Astrocyte of the cerebellum (primary cell): ENCODE results near the gene AFAP1.

Source experiments
- DNase-seq: peaks from one replicate; pipeline ENCODE4 v3.0.0-alpha.2; 2011; ENCODE audit warnings: low read depth
- H3K4me3 ChIP-seq: 2 replicates; pipeline ENCODE4 v1.5.1; 2011; ENCODE audit warnings: mild to moderate bottlenecking, low read depth, low read length, moderate library complexity
- CTCF ChIP-seq: IDR thresholded peaks from 2 replicates; pipeline ENCODE4 v1.5.1; 2012; ENCODE audit warnings: low read length, low read depth, moderate library complexity, mild to moderate bottlenecking; ENCODE audit errors: missing control alignments
- in situ Hi-C: cut with HindIII; loops from 2 replicates; pipeline ENCODE4 v1.10.0; 2017; ENCODE audit warnings: low sequenced_read_pairs

The AFAP1 gene

GRCh38 chr4:7737268-7737645 lies 202.4 kb downstream of the AFAP1 start:
- in situ Hi-C loops: no loop called here
- no peak overlapping the region for H3K4me3 ChIP-seq
- no peak for DNase-seq
- TF ChIP-seq CTCF: no peak

GRCh38 chr4:7736436-7737267 lies 203.0 kb downstream of the AFAP1 start:
- in situ Hi-C loops: no loop called here
- no peak for TF ChIP-seq CTCF
- no peak overlapping the region for H3K4me3 ChIP-seq
- no peak for DNase-seq

DNA sequence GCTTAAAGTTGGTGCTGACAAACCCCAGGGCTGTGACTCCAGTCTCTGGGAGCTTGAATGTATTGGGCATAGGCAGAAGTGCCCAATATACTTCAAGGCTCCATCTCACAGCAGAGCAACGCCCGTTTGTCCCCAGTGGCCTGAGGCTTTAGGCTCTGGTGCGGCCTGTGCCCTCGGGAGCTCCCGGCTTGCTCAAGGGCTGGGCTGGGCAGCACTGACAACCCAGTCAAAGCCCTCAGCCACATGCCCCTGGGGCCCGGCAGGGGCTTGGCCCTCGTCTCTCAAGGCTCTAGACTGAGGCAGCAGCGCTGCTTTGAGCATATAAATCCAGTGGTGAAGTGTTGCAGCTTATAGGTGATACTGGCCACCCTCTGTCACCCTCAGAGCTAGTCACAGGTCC lies 203.7 kb downstream of the AFAP1 start:
- H3K4me3 ChIP-seq: no peak overlapping the region
- no peak for TF ChIP-seq CTCF
- in situ Hi-C loops: no loop called here
- no peak for DNase-seq

DNA sequence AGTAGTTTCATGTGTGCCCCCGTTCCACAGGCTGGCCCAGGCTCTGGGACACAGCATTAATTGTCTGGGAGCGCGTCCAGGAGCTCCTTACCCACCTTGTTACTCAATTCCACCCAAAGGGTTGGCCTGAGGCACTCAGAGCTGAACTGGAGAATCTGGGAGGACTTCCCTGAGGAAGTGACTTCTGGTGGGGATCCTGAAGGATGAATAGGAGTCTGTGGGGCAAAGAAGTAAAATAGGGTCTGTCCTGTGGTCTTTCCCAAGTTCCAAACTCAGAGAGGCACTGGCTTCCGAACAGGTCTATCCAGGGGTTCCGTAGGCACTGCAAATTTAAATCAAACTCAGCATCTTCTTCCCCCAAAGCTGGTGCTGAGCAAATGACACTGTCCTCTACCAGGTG lies 204.3 kb downstream of the AFAP1 start:
- TF ChIP-seq CTCF: no peak
- in situ Hi-C loops: no loop called here
- no peak overlapping the region for H3K4me3 ChIP-seq
- no peak for DNase-seq

- in situ Hi-C loops: no loop called here
- TF ChIP-seq CTCF: no peak
- no peak overlapping the region for H3K4me3 ChIP-seq
- no peak for DNase-seq
Observed at GRCh38 chr4:7734651-7735260, 204.9 kb downstream of the AFAP1 start.

DNA sequence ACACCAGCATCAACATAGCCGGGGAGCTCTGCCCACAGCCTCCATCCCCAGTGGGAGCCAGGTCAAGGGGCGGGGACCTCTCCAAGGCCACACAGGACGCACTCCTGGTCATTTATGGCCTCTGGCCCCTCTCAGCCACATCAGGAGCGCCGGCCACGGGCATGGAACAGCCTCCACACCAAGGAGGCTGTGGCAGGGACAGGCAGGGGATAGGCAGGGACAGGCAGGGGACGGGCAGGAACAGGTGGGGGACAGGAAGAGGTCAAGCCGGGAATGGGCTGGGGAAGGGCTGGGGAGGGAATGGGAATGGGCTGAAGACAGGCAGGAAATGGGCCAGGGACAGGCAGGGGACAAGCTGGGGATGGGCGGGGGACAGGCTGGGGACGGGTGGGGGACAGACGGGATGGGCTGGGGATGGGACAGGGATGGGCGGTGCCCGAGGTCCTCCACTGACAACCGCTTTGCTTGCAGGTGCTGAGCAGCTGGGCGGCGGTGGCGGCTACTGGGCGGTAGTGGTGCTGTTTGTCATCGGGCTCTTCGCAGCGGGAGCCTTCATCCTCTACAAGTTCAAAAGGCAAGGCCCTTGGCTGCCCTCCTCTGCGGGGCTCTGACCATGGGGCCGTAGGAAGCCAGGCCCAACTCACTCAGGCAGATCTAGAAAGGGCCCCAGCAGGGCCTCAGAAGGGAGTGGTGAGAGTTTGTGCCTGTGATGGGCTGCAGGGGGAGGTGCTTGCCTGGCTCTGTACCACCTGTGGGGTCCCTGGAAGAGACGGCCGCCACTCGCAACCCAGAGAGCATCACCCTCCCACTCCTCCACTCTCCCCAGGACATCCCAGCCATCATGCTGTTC lies 205.6 kb downstream of the AFAP1 start:
- in situ Hi-C loops: no loop called here

More for the DNA sequence above, 205.6 kb downstream of the AFAP1 start:
- TF ChIP-seq CTCF: no peak
- H3K4me3 ChIP-seq: no peak overlapping the region
- DNase-seq: no peak
